Activated CD4-positive, alpha-beta T cell treated with anti-CD3 and anti-CD28 coated beads for 36 hours (primary cell): Measurements from ENCODE around the gene SSC4D. TPM values are rescaled to one million over a fixed set of nuclear protein-coding genes. Genes with fewer than 3 reads are reported as not detected.

Source experiments
- ATAC-seq: fragments of 200-7000 bp; cut with Tn5 transposase; one replicate; pipeline ENCODE4 v1.10.0; 2021; ENCODE audit warnings: mild to moderate bottlenecking, moderate library complexity
- CTCF ChIA-PET: fragments of 350-600 bp; sonication (Branson Sonifier 250); formaldehyde crosslinking; loops from one replicate; lab custom pipeline; 2021; ENCODE audit warnings: antibody characterized with exemption; lab: Charles Lee
- POLR2A ChIA-PET: fragments of 350-600 bp; sonication (Branson Sonifier 250); formaldehyde crosslinking; loops from one replicate; lab custom pipeline; 2021; ENCODE audit warnings: antibody characterized with exemption, inconsistent platforms; lab: Charles Lee
- DNase-seq: peaks from one replicate; pipeline ENCODE4 v3.0.0-alpha.2; 2020
- H3K27ac Mint-ChIP-seq: one replicate; pipeline ENCODE4 v1.8.0; 2021; ENCODE audit warnings: mixed read lengths
- H3K27me3 Mint-ChIP-seq: one replicate; pipeline ENCODE4 v1.8.0; 2021; ENCODE audit warnings: mixed read lengths
- H3K36me3 Mint-ChIP-seq: one replicate; pipeline ENCODE4 v1.8.0; 2021; ENCODE audit warnings: low read depth, mixed read lengths
- H3K4me1 Mint-ChIP-seq: one replicate; pipeline ENCODE4 v1.8.0; 2021; ENCODE audit warnings: mixed read lengths
- H3K4me3 Mint-ChIP-seq: one replicate; pipeline ENCODE4 v1.8.0; 2021; ENCODE audit warnings: mild to moderate bottlenecking, moderate library complexity, mixed read lengths
- H3K9me3 Mint-ChIP-seq: one replicate; pipeline ENCODE4 v1.8.0; 2021; ENCODE audit warnings: low read depth, mixed read lengths
- intact Hi-C, 2 experiments: fragments of 100-400 bp; cut with DNase I in 1 of 2; cut with micrococcal nuclease in 1 of 2; formaldehyde crosslinking; loops; one replicate each; pipeline versions ENCODE4 v1.14.2 to v1.15.1; 2022 to 2024; cut with DNase I, micrococcal nuclease
- total RNA-seq, 2 experiments: library from RNA; stranded (reverse); gene quantifications; one replicate each; pipeline ENCODE4 v1.2.3, GENCODE V29; 2021

The SSC4D gene
- total RNA-seq, 2 experiments from 2014 or later = 0.79 to 0.91 TPM

DNA sequence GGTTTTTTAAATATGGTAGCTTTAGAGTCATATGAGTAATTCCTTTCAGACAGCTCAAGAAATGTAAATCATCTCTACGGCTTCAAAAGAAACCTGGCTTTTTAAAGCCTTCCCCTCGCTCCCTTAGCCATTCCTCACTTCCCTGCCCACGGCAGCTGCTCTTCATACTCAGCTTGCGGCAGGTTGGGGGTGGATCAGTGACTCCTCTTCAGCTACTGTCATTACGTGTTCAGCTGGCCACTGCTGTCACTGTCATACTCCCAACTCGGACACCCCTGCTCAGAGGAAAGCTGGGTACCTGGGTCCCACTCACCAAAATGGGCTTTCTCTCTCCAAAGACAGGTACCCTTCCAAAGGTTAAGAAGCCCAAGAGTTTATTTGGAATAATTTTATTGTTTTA lies 57.3 kb downstream of the SSC4D start:
- no peaks in the 10 kb centered on the region for H3K9me3 Mint-ChIP-seq
- ATAC-seq = peak; percentile 44
- intact Hi-C loops = no loop called here
- peak overlapping the region; percentile 55 for H3K27ac Mint-ChIP-seq
- POLR2A ChIA-PET = interaction anchor here (1.0 kb wide), 1 partner anchor 25 kb away, joined by 3 read pairs; no protein-coding TSS in a partner anchor
- DNase-seq = peak; percentile 32
- H3K27me3 Mint-ChIP-seq = no peaks in the 10 kb centered on the region
- peaks cover 81% of the 10 kb centered on the region for H3K4me1 Mint-ChIP-seq
- no peak overlapping the region for H3K4me3 Mint-ChIP-seq
- CTCF ChIA-PET = interaction anchor here (0.7 to 2.1 kb wide), 7 partner anchors 8 to 173 kb away, joined by 3 to 6 read pairs (median 4); no protein-coding TSS in a partner anchor
- peaks cover 75% of the 10 kb centered on the region for H3K36me3 Mint-ChIP-seq

DNA sequence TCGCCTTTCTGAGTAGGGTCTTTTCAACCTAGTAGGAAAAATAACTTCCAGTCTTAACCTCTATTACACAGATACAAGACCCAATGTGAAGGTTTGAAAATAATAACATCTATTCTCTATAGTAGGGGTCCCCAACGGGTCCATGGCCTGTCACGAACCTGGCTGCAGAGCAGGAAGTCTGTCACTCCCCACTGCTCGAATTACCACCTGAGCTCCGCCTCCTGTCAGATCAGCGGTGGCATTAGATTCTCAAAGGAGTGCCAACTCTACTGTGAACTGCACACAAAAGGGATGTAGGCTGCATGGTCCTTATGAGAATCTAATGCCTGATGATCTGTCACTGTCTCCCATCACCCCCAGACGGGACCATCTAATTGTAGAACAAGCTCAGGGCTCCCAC lies 58.1 kb downstream of the SSC4D start:
- intact Hi-C loops = no loop called here
- Mint-ChIP-seq H3K9me3 (no peaks in the 10 kb centered on the region), H3K36me3 (peaks cover 76% of the 10 kb centered on the region), H3K27me3 (no peaks in the 10 kb centered on the region), H3K4me1 (peaks cover 85% of the 10 kb centered on the region), H3K27ac (peak overlapping the region; percentile 56), H3K4me3 (no peak overlapping the region)
- ChIA-PET POLR2A (interaction anchor here (1.0 kb wide), 1 partner anchor 25 kb away, joined by 3 read pairs; no protein-coding TSS in a partner anchor), CTCF (interaction anchor here (1.2 to 2.1 kb wide), 5 partner anchors 9 to 173 kb away, joined by 3 to 6 read pairs (median 4); no protein-coding TSS in a partner anchor)
- no peak for DNase-seq
- no peak for ATAC-seq

DNA sequence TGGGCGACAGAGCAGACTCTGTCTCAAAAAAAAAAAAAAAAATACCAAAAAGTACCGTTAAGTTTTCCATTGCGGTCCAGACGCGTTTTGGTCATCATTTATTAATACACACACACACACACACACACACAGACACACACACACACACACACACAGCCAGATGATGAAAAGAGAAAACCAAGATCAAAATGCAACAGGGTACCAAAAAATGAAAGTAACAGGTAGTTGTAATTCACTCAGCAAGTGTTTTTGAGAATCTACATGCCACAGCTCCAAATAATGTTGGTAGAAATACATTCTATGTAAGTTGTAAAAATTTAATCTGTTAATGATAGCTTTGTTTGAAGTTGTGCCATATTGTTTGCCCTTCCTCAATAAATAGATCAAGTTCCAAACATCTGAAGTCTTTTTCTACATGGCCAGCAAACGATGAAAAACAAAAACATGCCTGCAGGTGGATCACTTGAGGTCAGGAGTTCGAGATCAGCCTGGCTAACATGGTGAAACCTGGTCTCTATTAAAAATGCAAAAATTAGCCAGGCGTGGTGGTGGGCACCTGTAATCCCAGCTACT lies 60.1 kb downstream of the SSC4D start:
- Mint-ChIP-seq H3K4me3 (no peak overlapping the region), H3K9me3 (no peaks in the 10 kb centered on the region), H3K36me3 (peaks cover 69% of the 10 kb centered on the region), H3K27ac (peak overlapping the region; percentile 38), H3K27me3 (no peaks in the 10 kb centered on the region), H3K4me1 (peaks cover 76% of the 10 kb centered on the region)
- intact Hi-C loops = no loop called here
- ChIA-PET POLR2A (no interaction called here), CTCF (interaction anchor here (1.3 to 1.7 kb wide), 2 partner anchors 10 to 35 kb away, joined by 5 to 7 read pairs; partner anchors contain the start of gene YWHAG)
- DNase-seq (no peak), ATAC-seq (no peak)

DNA sequence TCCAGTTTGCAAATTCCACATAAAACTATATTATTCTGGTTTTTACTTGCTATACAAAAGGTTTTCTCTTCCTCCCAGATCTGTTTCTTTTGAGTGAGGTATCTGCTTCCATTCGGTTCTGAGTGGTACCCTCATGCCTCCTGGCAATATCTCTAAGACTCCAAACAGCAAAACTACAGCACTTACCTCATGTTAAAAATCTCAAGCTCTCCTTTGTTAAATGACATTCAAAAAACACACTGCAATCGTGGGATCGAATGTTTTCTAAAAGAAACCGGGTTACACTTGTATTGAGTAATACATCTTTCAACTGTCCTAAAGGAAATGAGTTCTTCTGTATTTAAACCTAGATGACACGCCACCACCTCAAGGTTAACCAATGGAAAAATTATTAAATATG lies 61.8 kb downstream of the SSC4D start:
- H3K27me3 Mint-ChIP-seq = no peaks in the 10 kb centered on the region
- DNase-seq (no peak), ATAC-seq (no peak)
- H3K9me3 Mint-ChIP-seq = no peaks in the 10 kb centered on the region
- CTCF ChIA-PET = interaction anchor here (0.6 kb wide), 1 partner anchor 401 kb away, joined by 3 read pairs; no protein-coding TSS in a partner anchor
- peaks cover 80% of the 10 kb centered on the region for H3K4me1 Mint-ChIP-seq
- POLR2A ChIA-PET = no interaction called here
- no peak overlapping the region for H3K27ac Mint-ChIP-seq
- no peak overlapping the region for H3K4me3 Mint-ChIP-seq
- intact Hi-C loops = no loop called here
- H3K36me3 Mint-ChIP-seq = peaks cover 78% of the 10 kb centered on the region

DNA sequence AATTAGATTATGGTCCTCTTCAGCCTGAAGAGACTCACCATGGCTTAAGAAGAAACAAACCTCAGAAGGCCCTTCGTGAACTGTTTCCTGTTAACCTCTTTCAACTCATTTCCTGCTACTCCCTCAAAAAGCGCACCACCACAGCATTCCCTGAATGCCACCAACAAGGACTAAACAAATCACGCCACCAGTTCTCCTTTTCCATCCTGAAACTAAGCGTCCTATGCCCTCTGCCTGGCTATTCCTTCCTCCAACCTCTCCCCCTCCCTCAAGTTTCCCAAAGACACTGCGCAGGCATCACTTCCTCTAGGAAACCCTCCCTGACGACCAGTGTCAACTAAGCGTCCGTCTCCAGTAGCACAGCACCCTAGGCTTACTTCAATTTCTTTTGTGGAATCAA lies 62.7 kb downstream of the SSC4D start:
- CTCF ChIA-PET = no interaction called here
- Mint-ChIP-seq H3K27ac (peak overlapping the region; percentile 82), H3K9me3 (no peaks in the 10 kb centered on the region), H3K36me3 (peaks cover 79% of the 10 kb centered on the region), H3K4me3 (no peak overlapping the region), H3K4me1 (peaks cover 80% of the 10 kb centered on the region), H3K27me3 (no peaks in the 10 kb centered on the region)
- intact Hi-C loops = no loop called here
- POLR2A ChIA-PET = no interaction called here
- no peak for ATAC-seq
- no peak for DNase-seq

DNA sequence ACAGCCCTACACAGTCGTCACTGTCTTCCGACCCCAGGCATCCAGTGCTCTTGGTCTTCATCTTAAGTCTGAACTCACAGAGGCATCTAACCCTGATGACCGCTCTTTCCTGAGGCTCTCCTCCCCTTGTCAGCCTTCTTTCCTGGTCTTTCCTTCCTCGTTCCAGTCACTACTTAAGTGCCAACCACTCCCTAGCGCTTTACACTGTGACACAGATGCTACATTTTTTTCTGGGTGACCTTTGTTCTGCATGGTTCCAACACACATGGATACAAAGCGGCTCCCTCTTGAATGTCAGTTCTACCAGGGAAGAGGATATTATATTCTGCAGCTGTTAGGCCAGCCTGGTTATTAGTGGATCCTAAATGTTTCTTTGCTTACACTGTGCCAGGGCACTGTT lies 63.4 kb downstream of the SSC4D start:
- no peak for ATAC-seq
- H3K27me3 Mint-ChIP-seq = no peaks in the 10 kb centered on the region
- peaks cover 79% of the 10 kb centered on the region for H3K4me1 Mint-ChIP-seq
- ChIA-PET POLR2A (no interaction called here), CTCF (no interaction called here)
- no peak overlapping the region for H3K4me3 Mint-ChIP-seq
- intact Hi-C loops = no loop called here
- no peaks in the 10 kb centered on the region for H3K9me3 Mint-ChIP-seq
- H3K27ac Mint-ChIP-seq = peak overlapping the region; percentile 14
- H3K36me3 Mint-ChIP-seq = peaks cover 77% of the 10 kb centered on the region
- no peak for DNase-seq

DNA sequence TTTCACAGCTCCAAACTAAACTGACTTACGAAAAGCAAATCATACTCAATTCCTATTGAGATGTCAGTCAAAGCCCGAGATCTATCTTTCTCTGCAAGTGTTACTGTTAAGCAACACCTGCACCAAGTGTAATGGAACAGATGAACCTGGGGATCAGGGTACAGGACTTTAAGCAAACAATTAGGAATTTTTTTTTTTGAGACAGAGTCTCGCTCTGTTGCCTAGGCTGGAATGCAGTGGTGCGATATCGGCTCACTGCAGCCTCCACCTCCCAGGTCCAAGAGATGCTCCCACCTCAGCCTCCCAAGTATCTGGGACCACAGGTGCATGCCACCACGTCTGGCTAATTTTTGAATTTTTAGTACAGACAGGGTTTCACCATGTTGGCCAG lies 65.6 kb downstream of the SSC4D start:
- Mint-ChIP-seq H3K4me1 (peaks cover 72% of the 10 kb centered on the region), H3K4me3 (no peak overlapping the region), H3K27ac (peak overlapping the region; percentile 34), H3K36me3 (peaks cover 70% of the 10 kb centered on the region), H3K9me3 (no peaks in the 10 kb centered on the region), H3K27me3 (no peaks in the 10 kb centered on the region)
- CTCF ChIA-PET = interaction anchor here (0.6 to 2.0 kb wide), 4 partner anchors 9 to 26 kb away, joined by 3 to 6 read pairs (median 6); partner anchors contain the start of gene YWHAG
- ATAC-seq = no peak
- DNase-seq = no peak
- intact Hi-C loops = loop anchor here (1.0 kb wide), 3 partner anchors 14 to 26 kb away; partner anchors contain the start of gene YWHAG (in 1 of the 2)
- POLR2A ChIA-PET = interaction anchor here (1.0 to 1.6 kb wide), 2 partner anchors 11 to 15 kb away, joined by 3 to 10 read pairs; partner anchors contain the start of gene YWHAG

DNA sequence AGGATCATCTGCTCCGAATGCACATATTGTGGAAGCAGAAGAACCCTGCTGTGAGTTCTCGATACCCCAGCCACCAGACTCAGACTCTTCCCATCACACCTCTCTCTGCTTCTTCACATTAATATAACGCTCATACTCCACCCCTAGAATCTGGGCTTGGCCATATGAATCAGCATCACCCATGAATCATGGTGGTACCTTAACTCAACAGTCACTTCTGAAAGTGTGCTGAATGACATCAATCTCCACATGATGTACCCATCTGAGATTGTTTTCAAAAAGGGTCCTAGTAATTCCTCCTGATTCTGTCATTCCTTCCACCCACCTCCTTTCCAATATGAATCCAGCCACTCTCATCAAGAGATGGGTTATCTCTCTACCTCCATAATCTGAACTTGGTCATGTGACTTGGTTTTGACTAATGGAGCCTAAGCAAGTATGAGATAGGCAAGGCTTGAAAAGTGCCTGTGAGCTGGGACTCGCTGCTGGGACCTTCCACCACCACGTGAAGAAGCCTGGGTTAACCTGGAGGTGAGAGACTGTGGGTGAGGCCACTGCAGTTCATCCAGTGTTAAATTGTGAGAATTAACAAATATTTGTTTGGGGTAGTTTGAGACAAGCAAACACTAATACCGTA lies 66.1 kb downstream of the SSC4D start:
- no peak overlapping the region for H3K4me3 Mint-ChIP-seq
- peak; percentile 96 for ATAC-seq
- DNase-seq = peak; percentile 46
- CTCF ChIA-PET = interaction anchor here (0.6 to 2.0 kb wide), 4 partner anchors 9 to 25 kb away, joined by 3 to 6 read pairs (median 6); partner anchors contain the start of gene YWHAG
- POLR2A ChIA-PET = interaction anchor here (0.6 to 1.6 kb wide), 3 partner anchors 11 to 17 kb away, joined by 3 to 10 read pairs (median 3); partner anchors contain the start of gene YWHAG
- peak overlapping the region; percentile 34 for H3K27ac Mint-ChIP-seq
- H3K36me3 Mint-ChIP-seq = peaks cover 71% of the 10 kb centered on the region
- no peaks in the 10 kb centered on the region for H3K27me3 Mint-ChIP-seq
- H3K4me1 Mint-ChIP-seq = peaks cover 74% of the 10 kb centered on the region
- intact Hi-C loops = loop anchor here (1.0 kb wide), 3 partner anchors 15 to 25 kb away; partner anchors contain the start of gene YWHAG (in 1 of the 2)
- no peaks in the 10 kb centered on the region for H3K9me3 Mint-ChIP-seq

DNA sequence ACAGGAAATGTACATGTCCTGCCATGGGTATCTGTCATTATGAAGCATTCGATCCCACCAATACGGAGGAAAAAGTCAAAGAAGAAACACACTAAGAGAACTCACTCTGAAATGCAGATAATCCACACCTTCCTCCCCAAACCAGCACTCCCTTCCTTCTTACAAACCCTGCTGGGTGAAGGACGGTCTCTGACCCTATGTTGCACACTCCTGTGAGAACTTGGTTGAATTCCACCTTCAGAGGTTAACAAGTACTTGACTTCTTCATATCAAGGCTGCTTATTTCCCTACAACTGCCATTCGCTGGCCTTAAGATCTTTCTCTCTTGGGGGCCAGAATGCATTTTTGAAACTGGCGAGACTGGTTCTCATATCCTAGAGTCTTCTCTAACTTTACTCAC lies 67.3 kb downstream of the SSC4D start:
- no peaks in the 10 kb centered on the region for H3K27me3 Mint-ChIP-seq
- H3K4me3 Mint-ChIP-seq = no peak overlapping the region
- ChIA-PET POLR2A (interaction anchor here (0.8 kb wide), 1 partner anchor 12 kb away, joined by 3 read pairs; no protein-coding TSS in a partner anchor), CTCF (interaction anchor here (1.0 kb wide), 1 partner anchor 8 kb away, joined by 3 read pairs; no protein-coding TSS in a partner anchor)
- DNase-seq (no peak), ATAC-seq (no peak)
- intact Hi-C loops = no loop called here
- H3K36me3 Mint-ChIP-seq = peaks cover 72% of the 10 kb centered on the region
- peaks cover 72% of the 10 kb centered on the region for H3K4me1 Mint-ChIP-seq
- H3K27ac Mint-ChIP-seq = no peak overlapping the region
- no peaks in the 10 kb centered on the region for H3K9me3 Mint-ChIP-seq

DNA sequence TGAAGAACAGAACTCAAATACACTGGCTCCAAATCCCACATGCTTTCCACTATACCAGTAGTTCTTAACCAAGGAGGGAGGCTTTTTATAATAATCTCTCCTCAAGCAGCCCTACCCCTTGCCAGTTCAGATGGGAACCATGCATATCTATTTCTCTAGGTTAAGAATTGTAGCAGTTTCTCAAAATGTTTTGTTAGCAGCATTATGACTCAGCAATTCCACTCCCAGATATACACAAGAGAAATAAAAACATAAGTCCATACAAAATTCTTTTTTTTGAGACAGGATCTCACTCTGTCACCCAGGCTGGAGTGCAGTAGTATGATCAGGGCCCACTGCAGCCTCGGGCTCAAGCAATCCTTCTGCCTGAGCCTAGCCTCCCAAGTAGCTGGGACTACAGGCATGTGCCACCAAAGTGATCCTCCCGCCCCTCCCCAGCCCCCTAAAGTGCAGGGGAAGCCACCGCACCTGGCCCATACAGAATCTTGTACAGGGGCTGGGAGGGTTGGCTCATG lies 68.8 kb downstream of the SSC4D start:
- Mint-ChIP-seq H3K27me3 (no peaks in the 10 kb centered on the region), H3K27ac (peak overlapping the region; percentile 44), H3K4me3 (no peak overlapping the region), H3K9me3 (no peaks in the 10 kb centered on the region), H3K4me1 (peaks cover 70% of the 10 kb centered on the region), H3K36me3 (peaks cover 66% of the 10 kb centered on the region)
- CTCF ChIA-PET = no interaction called here
- ATAC-seq = no peak
- POLR2A ChIA-PET = no interaction called here
- no peak for DNase-seq
- intact Hi-C loops = no loop called here
